HG03066 (cell line): ENCODE results near the gene PRKN.

Experiments used
- ATAC-seq: cut with Tn5 transposase; IDR thresholded peaks from one replicate; pipeline ENCODE4 v1.9.1; 2021; ENCODE audit warnings: low read depth; ENCODE audit not compliant: unreplicated experiment

The PRKN gene

GRCh38 chr6:162712694-162713093 is 14.9 kb downstream of the PRKN start:
- no peak for ATAC-seq

DNA sequence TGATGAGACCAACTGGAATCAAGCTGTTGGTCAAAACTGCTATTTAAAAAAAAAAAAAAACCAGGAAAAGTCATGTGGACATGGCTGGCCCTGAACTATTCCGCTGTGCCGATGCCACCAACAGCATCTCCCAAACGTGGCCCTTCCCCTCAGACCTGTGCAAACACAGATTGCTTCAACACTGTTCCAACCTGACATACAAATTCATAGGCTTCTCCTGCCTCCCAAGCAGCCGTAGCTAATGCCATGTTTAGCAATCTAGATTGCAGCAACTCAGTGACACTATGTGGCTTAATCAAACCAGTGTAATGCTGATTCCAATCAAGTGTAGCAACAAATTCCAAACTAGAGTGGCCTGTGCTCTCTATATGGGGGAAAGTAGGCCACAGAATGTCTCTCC is 16.2 kb downstream of the PRKN start:
- no peak for ATAC-seq

DNA sequence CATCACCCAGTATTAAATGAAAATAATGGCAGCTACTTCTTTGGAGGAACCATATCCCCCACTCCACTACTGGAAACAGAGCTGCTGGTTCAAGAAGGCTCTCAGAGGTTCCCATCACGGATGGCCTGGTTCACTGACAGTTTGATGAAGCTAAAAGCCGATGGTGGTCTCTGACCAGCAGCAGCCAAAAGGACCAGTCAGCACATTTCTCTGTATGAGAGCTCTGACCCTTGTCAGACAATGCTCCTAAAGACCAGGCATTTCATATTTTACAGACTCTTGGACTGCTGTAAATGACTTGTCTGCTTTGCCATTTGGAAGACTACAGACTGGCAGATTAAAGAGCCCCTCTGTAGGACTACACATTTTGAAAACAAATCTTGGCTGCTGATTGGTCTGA is 16.6 kb downstream of the PRKN start:
- ATAC-seq: no peak

DNA sequence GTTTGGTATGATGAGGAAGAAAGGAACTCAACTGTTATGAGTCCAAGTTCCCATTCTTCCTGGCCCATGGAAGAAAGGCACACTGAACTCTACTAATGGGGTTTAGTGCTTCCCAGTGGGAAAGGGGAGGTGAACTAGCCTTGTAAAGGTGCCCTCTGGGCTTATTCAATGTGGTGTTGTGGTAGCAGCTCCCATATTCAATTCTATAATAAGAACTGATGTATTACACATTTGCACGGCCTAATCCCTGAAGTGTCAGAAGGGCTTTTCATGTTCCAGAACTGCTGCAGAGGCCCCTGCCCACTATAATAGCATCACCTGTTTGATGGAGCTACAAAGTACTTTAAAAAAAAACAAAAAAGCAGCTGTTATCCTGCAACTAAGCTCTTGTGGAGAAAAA is 17.1 kb downstream of the PRKN start:
- no peak for ATAC-seq

DNA sequence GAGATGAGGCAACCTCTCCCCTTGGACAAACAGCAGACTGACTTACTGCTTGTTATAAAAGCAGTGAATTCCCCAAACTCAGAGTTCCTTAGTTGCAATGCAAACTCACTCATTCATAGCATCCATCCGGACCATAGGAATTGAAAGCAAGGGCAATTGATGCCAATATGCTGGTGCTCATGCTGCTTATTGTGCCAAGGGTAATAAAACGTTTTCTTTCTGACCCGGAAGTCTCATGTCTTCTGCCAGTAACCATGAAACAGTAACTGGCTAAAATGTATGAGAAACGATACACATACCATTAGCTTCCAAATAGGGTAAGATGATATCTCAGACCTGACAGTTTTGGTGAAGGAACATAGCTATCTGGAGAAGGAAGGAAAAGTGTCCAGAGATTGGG is 18.1 kb downstream of the PRKN start:
- no peak for ATAC-seq

DNA sequence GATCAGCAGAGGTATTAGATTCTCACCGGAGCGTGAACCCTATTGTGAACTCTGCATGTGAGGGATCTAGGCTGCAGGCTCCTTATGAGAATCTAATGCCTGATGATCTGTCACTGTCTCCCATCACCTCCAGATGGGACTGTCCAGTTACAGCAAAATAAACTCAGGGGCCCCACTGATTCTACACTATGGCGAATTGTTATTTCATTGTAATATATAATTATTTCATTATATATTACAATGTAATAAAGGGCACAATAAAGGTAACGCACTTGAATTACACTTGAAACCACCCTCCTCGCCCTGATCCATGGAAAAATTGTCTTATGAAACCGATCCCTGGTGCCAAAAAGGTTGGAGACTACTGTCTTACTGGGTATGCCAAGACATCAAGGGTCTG is 18.6 kb downstream of the PRKN start:
- no peak for ATAC-seq

- no peak for ATAC-seq
Observed at GRCh38 chr6:162706232-162706631, 21.3 kb downstream of the PRKN start.

- ATAC-seq: no peak
Observed at GRCh38 chr6:162705736-162706135, 21.8 kb downstream of the PRKN start.

DNA sequence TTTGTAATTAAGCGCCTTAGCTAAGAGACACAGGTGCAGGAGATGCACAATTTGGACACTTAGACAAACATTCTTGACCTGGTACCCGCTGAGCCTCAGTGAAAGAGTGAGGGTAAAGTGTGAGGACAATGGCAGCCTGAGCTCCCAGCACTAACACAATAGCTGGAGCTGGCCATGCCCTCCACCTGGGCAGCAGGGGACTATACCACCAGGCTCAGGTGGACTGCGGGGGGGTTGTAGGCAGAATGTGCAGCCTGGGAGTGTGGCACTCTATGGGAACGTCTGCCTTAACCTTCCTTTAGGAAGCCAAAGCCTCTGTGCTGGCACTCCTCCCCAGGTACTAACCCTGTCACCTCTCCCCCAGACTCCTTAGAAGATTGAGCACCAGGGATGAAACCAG is 23.6 kb downstream of the PRKN start:
- ATAC-seq: no peak

GRCh38 chr6:162702446-162702845 is 25.1 kb downstream of the PRKN start:
- ATAC-seq: no peak

- ATAC-seq: no peak
Observed at GRCh38 chr6:162701551-162701950, 26.0 kb downstream of the PRKN start.

DNA sequence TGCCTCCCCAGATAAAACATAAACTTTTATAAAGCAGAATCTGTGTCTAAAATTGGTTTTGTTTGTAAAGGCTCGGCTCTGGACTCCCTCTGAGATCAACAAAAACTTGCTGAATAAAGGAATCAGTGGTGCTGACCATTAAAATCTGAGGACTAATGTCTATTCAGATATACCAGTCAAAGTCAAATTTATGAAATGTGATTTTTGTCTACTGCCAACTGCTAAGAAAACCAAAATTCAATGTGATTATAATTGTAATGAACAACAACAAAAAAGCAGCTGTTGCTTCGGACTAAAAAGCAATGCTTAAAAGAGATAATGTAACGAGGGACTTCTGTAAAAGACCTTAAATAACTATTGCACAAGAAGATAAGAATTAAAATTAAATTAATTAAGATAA is 26.6 kb downstream of the PRKN start:
- ATAC-seq: no peak

DNA sequence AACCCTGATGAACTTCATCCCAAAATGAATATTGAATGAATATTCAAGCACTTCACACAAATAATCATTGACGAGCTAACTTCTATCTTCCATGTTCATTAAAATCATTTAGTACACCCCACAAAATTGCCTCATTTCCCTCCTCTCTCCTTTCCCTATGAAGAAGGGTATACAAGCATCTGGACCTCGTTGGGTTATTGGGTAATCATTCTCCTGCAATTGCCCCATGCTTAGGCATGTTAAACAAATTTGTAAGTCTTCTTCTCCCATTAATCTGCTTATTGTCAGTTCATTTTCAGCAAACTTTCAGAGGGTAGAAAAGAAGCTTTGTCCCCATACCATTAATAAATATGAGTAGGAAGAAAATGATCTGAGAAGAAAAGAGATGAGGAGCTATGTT is 27.6 kb downstream of the PRKN start:
- ATAC-seq: no peak

DNA sequence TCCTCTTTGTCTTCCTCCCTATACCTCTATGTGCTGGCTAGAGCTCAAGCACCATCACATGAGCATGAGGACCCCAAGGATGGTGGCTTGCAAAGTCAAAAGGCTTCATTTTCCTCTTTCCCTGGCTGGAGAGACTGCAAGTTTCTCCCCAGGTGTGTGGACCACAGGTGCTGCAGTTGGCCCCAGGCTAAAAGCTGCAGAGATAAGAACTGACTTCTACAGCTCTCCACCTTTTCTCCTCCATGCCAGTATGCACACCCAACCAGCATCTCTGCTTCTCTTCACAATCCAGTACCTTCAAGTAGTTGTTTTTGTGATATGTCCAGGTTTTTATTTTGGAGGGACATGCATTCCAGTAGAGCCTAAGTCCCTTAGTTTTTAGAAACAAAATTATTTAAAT is 29.1 kb downstream of the PRKN start:
- no peak for ATAC-seq

GRCh38 chr6:162697872-162698403 is 29.6 kb downstream of the PRKN start:
- no peak for ATAC-seq

- no peak for ATAC-seq
Observed at GRCh38 chr6:162690158-162690557, 37.4 kb downstream of the PRKN start.

- no peak for ATAC-seq
Observed at GRCh38 chr6:162688751-162689345, 38.7 kb downstream of the PRKN start.

DNA sequence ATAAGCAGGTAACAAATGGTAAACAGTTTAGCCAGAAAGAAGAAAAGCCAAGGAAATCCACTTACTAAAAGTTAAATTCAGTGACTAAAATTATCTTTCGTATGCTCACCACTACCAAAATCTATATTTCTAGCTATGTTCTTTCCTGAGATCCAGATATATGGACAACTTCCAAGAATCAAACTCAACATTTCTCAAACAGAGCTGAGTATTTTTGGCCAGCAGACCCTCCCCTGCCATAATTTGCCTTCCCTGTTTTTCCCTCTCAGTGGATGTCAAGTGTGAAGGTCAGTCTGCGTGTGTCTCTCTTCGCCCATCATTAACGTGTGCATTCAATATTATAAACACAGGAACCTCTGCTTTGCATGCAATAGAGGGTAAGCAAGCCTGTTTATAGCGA is 42.0 kb downstream of the PRKN start:
- ATAC-seq: no peak

- no peak for ATAC-seq
Observed at GRCh38 chr6:162684961-162685360, 42.6 kb downstream of the PRKN start.

- ATAC-seq: no peak
Observed at GRCh38 chr6:162684052-162684451, 43.5 kb downstream of the PRKN start.

DNA sequence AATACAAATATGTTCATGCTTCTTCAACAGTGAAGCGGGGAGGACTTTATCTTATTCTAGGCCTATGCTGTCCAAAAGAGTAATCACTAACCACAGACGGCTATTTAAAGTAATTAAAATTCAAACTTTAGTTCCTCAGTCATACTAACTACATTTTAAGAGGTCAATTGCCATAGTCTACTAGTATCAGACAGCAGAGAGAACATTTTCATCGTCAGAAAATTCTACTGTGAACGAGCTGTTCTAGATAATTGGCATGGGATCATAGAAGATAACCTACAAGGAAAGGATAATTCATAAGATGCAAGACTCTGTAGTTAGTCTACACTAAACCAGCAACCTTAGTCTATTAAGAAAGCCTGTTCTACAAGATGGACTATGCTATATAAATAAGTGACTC is 44.4 kb downstream of the PRKN start:
- ATAC-seq: no peak

- ATAC-seq: no peak
Observed at GRCh38 chr6:162681447-162681846, 46.1 kb downstream of the PRKN start.

DNA sequence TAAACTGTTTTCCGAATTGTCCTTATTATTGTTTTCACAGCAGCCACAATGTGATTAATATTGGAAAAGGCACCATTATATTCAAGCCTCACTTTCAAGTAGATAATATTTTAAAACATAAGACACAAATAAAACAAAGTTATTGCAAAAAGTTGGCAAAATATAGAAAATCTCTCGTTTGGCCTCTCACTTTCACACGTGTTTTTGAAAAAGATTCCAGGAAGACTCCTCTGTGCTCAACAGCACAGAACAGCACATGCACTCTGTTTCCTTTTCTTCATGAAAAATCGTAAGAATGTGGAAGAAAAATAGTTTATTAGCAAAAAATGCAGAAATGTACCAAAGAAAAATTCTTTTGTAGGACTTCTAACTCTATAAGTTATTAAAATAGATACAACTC is 46.7 kb downstream of the PRKN start:
- ATAC-seq: no peak
